ENCODE measurements around the gene UFM1.

DNA sequence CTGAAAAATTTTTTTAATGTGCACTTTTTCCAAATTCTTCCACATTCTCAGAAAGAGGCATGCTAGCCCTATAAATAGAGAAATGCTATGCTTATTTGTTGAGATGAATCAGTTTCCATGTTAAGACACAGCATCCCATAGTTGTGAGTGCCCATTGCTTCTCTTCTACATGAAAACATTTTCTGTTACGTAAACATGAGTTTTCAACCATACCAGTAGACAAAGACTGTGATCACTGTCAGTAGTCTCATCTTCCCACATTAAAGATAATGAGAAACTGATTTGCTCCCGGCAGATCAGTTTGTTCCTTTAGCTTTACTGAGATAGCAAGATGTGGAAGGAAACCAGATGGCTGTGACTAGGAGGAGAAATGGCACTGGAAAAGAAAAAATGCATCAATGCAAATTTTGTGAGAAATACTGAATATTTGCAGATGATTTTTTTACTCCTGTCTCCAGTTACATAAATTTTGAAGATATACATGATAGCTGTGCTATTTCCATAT is 45.8 kb upstream of the UFM1 start:
- no peak for TF ChIP-seq CTCF (conservative IDR thresholded peaks at IDR 0.05 in 1 of 2, IDR thresholded peaks at IDR 0.05 in 1 of 2; ENCODE audit: low read depth in 1 of 2, low read length in 2 of 2)
- TF ChIP-seq EZH2 (IDR thresholded peaks at IDR 0.05; ENCODE audit: low read length, missing control alignments), result no peak

All from fibroblast of lung (primary cell).